ENCODE data around the gene GIT1. TPM values are rescaled to one million over a fixed set of nuclear protein-coding genes. Genes with fewer than 3 reads are reported as not detected.

Gene GIT1
- total and polyA plus RNA-seq, 8 donors, result 17.7 to 67.2 (median 28.7) TPM

- intact Hi-C loops (cut with DNase I; ENCODE audit: low total_unique reads), result no loop called here
Observed at GRCh38 chr17:29566473-29567303, 22.8 kb downstream of the GIT1 start, which contains the start of gene ABHD15. ABHD15 (minus strand) TSS chr17:29567037; CDS start chr17:29566966, 71 bp downstream.

GRCh38 chr17:29565643-29566472 lies 23.6 kb downstream of the GIT1 start:
- Histone ChIP-seq H3K4me1 (peaks cover 27 to 72% (median 66%) of the 10 kb centered on the region in 4 donors), H3K36me3 (peaks cover 0 to 19% (median 14%) of the 10 kb centered on the region in 4 donors), H3K9me3 (no peaks in the 10 kb centered on the region), H3K27ac (peak overlapping the region; percentile 87 to 94 (median 91)), H3K27me3 (no peaks in the 10 kb centered on the region), H3K4me3 (peak overlapping the region; percentile 47 to 89 (median 60))
- intact Hi-C loops (cut with DNase I; ENCODE audit: low total_unique reads), result no loop called here
- WGBS, 5 donors, result 5 to 15% (median 12%) methylated on average over 36 to 55 of the region's 55 CpGs
- peak; percentile 59 to 71 for DNase-seq
- TF ChIP-seq POLR2AphosphoS5 (IDR thresholded peaks at IDR 0.05), result no peak

More at GRCh38 chr17:29566473-29567303, 22.8 kb downstream of the GIT1 start, which contains the start of gene ABHD15:
- no peaks in the 10 kb centered on the region for H3K27me3 ChIP-seq
- 0 to 2% (median 1%) methylated on average over 12 to 94 of the region's 94 CpGs for WGBS, 5 donors
- H3K9me3 ChIP-seq, result no peaks in the 10 kb centered on the region
- DNase-seq, result peak; percentile 79 to 91
- H3K4me1 ChIP-seq, result peaks cover 27 to 73% (median 66%) of the 10 kb centered on the region in 4 donors
- peak within 1 kb of the TSS; percentile 47 to 89 (median 60) for H3K4me3 ChIP-seq
- TF ChIP-seq POLR2A (IDR thresholded peaks at IDR 0.05), result peak in 1 of 4 donors; percentile 34
- no peak for TF ChIP-seq CTCF (IDR thresholded peaks at IDR 0.05)
- peak in 2 of 3 donors; percentile 75 to 79 for TF ChIP-seq POLR2AphosphoS5 (IDR thresholded peaks at IDR 0.05)
- TF ChIP-seq EP300 (IDR thresholded peaks at IDR 0.05), result no peak
- H3K36me3 ChIP-seq, result peaks cover 0 to 14% (median 13%) of the 10 kb centered on the region in 4 donors
- H3K27ac ChIP-seq, result peak within 1 kb of the TSS; percentile 87 to 94 (median 91)

- 91 to 96% (median 94%) methylated on average over 3 of the region's 3 CpGs for WGBS, 5 donors
- H3K9me3 ChIP-seq, result no peaks in the 10 kb centered on the region
- peak; percentile 20 to 36 for DNase-seq
- H3K4me1 ChIP-seq, result peaks cover 19 to 56% (median 51%) of the 10 kb centered on the region in 4 donors
- peaks cover 0 to 19% (median 14%) of the 10 kb centered on the region in 4 donors for H3K36me3 ChIP-seq
- H3K4me3 ChIP-seq, result no peak overlapping the region
- H3K27me3 ChIP-seq, result no peaks in the 10 kb centered on the region
- H3K27ac ChIP-seq, result peak overlapping the region in 1 of 5 donors; percentile 20
- intact Hi-C loops (cut with DNase I; ENCODE audit: low total_unique reads), result no loop called here
- TF ChIP-seq POLR2AphosphoS5 (IDR thresholded peaks at IDR 0.05) (no peak), CTCF (IDR thresholded peaks at IDR 0.05) (no peak), POLR2A (IDR thresholded peaks at IDR 0.05) (no peak), EP300 (IDR thresholded peaks at IDR 0.05) (no peak)
Observed at GRCh38 chr17:29563816-29564215, 25.6 kb downstream of the GIT1 start.

- H3K27me3 ChIP-seq, result no peaks in the 10 kb centered on the region
- H3K36me3 ChIP-seq, result peaks cover 0 to 19% (median 14%) of the 10 kb centered on the region in 4 donors
- intact Hi-C loops (cut with DNase I; ENCODE audit: low total_unique reads), result no loop called here
- TF ChIP-seq POLR2A (IDR thresholded peaks at IDR 0.05) (no peak), EP300 (IDR thresholded peaks at IDR 0.05) (no peak), CTCF (IDR thresholded peaks at IDR 0.05) (no peak), POLR2AphosphoS5 (IDR thresholded peaks at IDR 0.05) (no peak)
- peak overlapping the region in 2 of 5 donors; percentile 47 to 54 for H3K27ac ChIP-seq
- DNase-seq, result peak in 1 of 2 donors; percentile 8
- H3K4me3 ChIP-seq, result no peak overlapping the region
- WGBS, 5 donors, result 84 to 90% (median 88%) methylated on average over 18 of the region's 18 CpGs
- H3K9me3 ChIP-seq, result no peaks in the 10 kb centered on the region
- peaks cover 19 to 58% (median 45%) of the 10 kb centered on the region in 4 donors for H3K4me1 ChIP-seq
Observed at GRCh38 chr17:29562615-29563014, 26.8 kb downstream of the GIT1 start.

All from stomach (tissue), 9 donors.